Nephron (organoid): ENCODE data around the gene HSPB8.

Experiments
- H3K27ac Mint-ChIP-seq, 3 experiments: 2 replicates each; pipeline ENCODE4 v1.8.0; 2020; ENCODE audit warnings: mixed read lengths in 3 of 3, mild to moderate bottlenecking in 2 of 3, moderate library complexity in 1 of 3
- H3K27me3 Mint-ChIP-seq: 2 replicates; pipeline ENCODE4 v1.8.0; 2021; ENCODE audit warnings: low read depth, mild to moderate bottlenecking, moderate library complexity, mixed read lengths
- H3K36me3 Mint-ChIP-seq: 2 replicates; pipeline ENCODE4 v1.8.0; 2020; ENCODE audit warnings: low read depth, mixed read lengths
- H3K4me1 Mint-ChIP-seq: 2 replicates; pipeline ENCODE4 v1.8.0; 2020; ENCODE audit warnings: mixed read lengths
- H3K4me3 Mint-ChIP-seq, 3 experiments: 2 replicates each; pipeline ENCODE4 v1.8.0; 2020; ENCODE audit warnings: mild to moderate bottlenecking in 3 of 3, mixed read lengths in 3 of 3, moderate library complexity in 2 of 3
- H3K9me3 Mint-ChIP-seq: 2 replicates; pipeline ENCODE4 v1.8.0; 2020; ENCODE audit warnings: mixed read lengths
- TF ChIP-seq, protein P1 (sequence below), 3 experiments: fragments of 200-600 bp; sonication (generic); IDR thresholded peaks; one replicate each; pipeline ENCODE4 v1.5.0; 2021; ENCODE audit warnings: antibody characterized with exemption in 3 of 3; ENCODE audit not compliant: unreplicated experiment in 3 of 3

Gene HSPB8

GRCh38 chr12:119183942-119184695 is 5.4 kb downstream of the HSPB8 start:
- TF ChIP-seq, protein P1, sequence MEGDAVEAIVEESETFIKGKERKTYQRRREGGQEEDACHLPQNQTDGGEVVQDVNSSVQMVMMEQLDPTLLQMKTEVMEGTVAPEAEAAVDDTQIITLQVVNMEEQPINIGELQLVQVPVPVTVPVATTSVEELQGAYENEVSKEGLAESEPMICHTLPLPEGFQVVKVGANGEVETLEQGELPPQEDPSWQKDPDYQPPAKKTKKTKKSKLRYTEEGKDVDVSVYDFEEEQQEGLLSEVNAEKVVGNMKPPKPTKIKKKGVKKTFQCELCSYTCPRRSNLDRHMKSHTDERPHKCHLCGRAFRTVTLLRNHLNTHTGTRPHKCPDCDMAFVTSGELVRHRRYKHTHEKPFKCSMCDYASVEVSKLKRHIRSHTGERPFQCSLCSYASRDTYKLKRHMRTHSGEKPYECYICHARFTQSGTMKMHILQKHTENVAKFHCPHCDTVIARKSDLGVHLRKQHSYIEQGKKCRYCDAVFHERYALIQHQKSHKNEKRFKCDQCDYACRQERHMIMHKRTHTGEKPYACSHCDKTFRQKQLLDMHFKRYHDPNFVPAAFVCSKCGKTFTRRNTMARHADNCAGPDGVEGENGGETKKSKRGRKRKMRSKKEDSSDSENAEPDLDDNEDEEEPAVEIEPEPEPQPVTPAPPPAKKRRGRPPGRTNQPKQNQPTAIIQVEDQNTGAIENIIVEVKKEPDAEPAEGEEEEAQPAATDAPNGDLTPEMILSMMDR (IDR thresholded peaks at IDR 0.05; ENCODE audit: unreplicated experiment in 3 of 3) = no peak
- Mint-ChIP-seq H3K4me1 (peaks cover 34% of the 10 kb centered on the region), H3K27ac (no peak overlapping the region)

DNA sequence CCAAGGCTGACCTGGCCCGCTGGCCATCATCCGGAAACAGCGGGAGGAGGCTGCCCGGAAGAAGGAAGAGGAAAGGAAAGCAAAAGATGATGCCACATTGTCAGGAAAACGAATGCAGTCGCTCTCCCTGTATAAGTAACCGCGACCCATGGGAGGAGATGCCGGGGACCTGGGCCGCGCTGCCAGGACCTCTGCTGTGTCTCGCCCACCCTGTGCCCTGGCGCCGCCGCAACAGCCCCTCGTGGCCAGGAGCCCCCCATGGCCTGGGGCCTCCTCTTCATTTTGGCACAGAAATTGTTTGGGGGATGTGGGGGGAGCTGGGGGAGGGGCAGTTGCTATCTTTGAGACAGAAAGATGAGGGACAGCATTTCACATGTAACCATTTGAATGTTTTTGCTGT is 16.5 kb downstream of the HSPB8 start:
- H3K27me3 Mint-ChIP-seq = no peaks in the 10 kb centered on the region
- peaks cover 5% of the 10 kb centered on the region for H3K36me3 Mint-ChIP-seq
- H3K4me3 Mint-ChIP-seq = no peak overlapping the region
- H3K27ac Mint-ChIP-seq = no peak overlapping the region
- peaks cover 5% of the 10 kb centered on the region for H3K4me1 Mint-ChIP-seq
- H3K9me3 Mint-ChIP-seq = no peaks in the 10 kb centered on the region
- TF ChIP-seq, protein P1 (IDR thresholded peaks at IDR 0.05; ENCODE audit: unreplicated experiment in 3 of 3) = no peak

More at GRCh38 chr12:119183942-119184695, 5.4 kb downstream of the HSPB8 start:
- H3K4me3 Mint-ChIP-seq = peak overlapping the region in 1 of 3 experiments; percentile 23
- peaks cover 11% of the 10 kb centered on the region for H3K27me3 Mint-ChIP-seq
- peaks cover 2% of the 10 kb centered on the region for H3K36me3 Mint-ChIP-seq
- no peaks in the 10 kb centered on the region for H3K9me3 Mint-ChIP-seq

GRCh38 chr12:119198440-119198839 is 19.7 kb downstream of the HSPB8 start:
- no peak overlapping the region for H3K4me3 Mint-ChIP-seq
- peaks cover 5% of the 10 kb centered on the region for H3K27me3 Mint-ChIP-seq
- H3K9me3 Mint-ChIP-seq = no peaks in the 10 kb centered on the region
- peaks cover 2% of the 10 kb centered on the region for H3K4me1 Mint-ChIP-seq
- no peak overlapping the region for H3K27ac Mint-ChIP-seq
- H3K36me3 Mint-ChIP-seq = peaks cover 5% of the 10 kb centered on the region
- TF ChIP-seq, protein P1 (IDR thresholded peaks at IDR 0.05; ENCODE audit: unreplicated experiment in 3 of 3) = no peak

GRCh38 chr12:119200601-119201000 is 21.9 kb downstream of the HSPB8 start:
- Mint-ChIP-seq H3K27ac (no peak overlapping the region), H3K27me3 (peaks cover 5% of the 10 kb centered on the region), H3K4me3 (no peak overlapping the region), H3K4me1 (peaks cover 21% of the 10 kb centered on the region), H3K9me3 (no peaks in the 10 kb centered on the region), H3K36me3 (no peaks in the 10 kb centered on the region)
- TF ChIP-seq, protein P1 (IDR thresholded peaks at IDR 0.05; ENCODE audit: unreplicated experiment in 3 of 3) = no peak

DNA sequence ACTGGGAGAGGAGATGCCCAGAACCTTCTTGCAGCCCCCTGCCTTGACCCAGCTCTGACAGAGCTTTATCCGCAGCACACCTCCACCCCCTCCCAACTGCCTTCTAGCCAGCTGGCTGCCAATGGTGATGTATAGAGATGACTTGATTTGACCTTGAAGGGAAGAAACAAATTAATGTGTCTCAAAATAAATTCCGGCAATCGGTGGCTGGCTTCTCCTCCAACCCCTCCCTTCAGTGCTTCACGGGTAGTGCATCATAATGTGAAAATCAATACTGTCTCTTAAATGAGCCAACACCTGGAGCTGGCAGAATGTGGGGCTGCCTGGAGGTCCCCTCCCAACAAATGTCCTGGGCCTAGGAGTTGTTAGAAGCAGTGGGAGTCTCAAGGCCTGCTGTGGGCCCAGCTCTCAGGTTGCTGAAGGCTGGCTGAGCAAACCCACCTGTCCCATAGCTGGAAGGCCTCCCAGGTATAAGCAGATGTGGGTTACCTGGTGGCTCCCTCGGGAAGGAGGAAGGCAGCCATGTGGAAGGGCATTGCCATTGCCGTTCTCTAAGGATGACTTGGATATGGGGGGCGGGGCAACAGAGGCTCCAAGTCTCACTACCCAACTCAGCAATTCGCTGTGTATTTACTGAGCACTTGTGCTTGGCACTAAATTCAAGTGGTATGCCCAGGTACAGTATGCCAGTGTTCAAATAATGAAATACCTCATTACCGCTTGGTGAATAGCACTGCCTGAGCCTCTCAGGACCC is 23.2 kb downstream of the HSPB8 start:
- Mint-ChIP-seq H3K36me3 (no peaks in the 10 kb centered on the region), H3K4me3 (no peak overlapping the region), H3K27ac (no peak overlapping the region), H3K4me1 (peaks cover 21% of the 10 kb centered on the region), H3K9me3 (no peaks in the 10 kb centered on the region), H3K27me3 (peaks cover 5% of the 10 kb centered on the region)
- TF ChIP-seq, protein P1 (IDR thresholded peaks at IDR 0.05; ENCODE audit: unreplicated experiment in 3 of 3) = no peak
